Measurements from ENCODE around the gene KCP. TPM values are rescaled to one million over a fixed set of nuclear protein-coding genes. Genes with fewer than 3 reads are reported as not detected.

KCP gene
- polyA plus RNA-seq, 3 donors = 10.5 to 12.7 (median 12.1) TPM

DNA sequence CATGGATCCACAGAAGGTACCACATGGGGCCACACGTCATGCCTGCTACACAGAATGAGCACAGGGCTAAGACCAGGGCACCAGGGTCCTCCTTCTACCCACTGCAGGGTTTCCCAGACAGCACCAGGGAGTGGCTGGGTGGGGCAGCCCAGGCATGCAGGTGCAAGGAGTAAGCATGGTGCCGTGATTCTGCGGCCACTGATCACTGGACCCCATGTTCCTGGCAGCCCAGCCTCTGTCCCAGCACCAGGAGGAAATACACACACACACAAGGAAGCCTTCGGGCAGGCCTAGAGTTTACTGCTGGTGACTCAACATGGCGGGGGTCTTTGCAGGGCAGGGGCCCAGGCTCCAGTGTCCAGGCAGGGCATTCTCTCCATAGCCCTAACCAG is 33.9 kb downstream of the KCP start:
- no peak for DNase-seq (ENCODE audit: low read depth in 3 of 3, low spot score in 2 of 3)

DNA sequence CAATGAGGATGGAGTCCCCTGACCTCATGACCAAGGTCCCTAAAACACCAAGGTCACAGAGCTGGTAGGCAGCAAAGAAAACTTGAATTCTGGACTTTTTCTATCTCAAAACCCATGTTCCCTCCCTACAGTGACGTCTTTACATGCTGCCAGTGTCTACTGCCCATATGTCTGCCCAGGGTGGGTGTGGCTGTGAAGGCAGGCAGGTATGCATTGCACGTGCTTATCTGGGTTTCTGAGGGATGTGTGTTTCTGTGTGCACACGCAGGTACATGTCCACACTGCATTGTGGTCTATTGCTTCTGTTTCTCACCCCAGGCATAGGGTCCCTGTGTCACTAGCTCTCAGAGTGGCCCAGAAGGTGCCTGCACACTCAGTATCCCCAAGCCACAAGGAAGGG is 34.4 kb downstream of the KCP start:
- no peak for DNase-seq (ENCODE audit: low read depth in 3 of 3, low spot score in 2 of 3)

DNA sequence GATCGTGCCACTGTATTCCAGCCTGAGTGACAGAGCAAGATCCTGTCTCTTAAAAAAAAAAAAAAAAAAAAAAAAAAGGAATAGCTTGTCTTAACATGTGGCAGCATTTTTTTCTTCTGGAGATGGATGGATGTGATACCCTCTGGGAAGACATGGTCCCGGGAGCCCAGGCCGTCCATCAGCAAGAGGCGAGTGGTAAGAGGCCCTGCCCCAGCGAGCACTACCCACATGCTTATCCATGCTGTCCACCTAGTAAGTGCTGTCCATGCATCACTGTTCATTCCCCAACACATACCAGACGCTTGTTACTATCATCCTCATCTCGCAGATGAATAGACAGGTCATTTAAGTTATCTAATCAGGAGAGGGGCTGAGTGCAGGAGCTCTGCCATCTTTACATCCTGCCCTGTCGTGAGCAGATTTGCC is 35.0 kb downstream of the KCP start:
- no peak for DNase-seq (ENCODE audit: low read depth in 3 of 3, low spot score in 2 of 3)

DNA sequence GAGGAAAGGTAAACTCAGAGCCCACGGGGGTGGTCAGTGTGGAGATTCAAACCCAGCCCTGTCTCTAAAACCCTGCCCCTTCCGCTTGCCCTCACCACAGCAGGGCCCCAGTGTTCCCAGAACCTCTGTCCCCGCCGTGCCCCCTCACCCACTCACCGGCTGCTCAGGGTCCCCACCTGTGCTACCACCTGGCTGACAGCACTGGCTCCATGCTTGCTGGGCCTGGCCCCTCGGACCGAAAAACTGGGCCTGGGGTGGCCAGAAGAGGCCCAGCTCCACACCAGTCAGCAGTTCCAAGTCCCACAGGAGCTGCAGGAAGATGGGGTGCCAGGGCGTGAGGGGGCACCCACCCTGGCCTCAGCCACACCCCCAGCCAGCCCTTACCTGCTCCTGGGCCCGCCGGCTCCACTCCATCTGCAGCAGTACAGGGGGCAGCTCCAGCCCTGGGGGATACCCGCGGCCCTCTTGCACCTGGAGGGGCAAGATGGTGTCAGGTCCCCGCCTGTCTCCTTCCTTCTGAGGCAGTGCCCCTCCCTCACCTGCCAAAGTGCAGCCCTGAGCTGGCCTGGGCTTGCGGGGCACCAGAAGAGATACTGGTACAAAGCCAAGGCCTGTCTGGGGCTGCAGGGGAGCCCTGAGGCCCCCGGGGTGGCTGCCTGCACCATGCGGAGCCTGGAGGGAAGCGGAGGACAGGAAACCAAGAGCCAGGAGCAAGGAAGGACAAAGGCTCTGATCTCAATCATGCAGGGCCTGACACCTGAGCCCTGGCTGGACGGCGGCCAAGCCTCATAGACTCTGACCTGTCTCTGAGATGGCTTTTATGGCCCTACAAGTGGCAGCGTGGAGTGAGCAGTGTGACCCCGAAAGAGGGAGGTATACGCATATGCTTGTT is 36.1 kb downstream of the KCP start:
- no peak for DNase-seq (ENCODE audit: low read depth in 3 of 3, low spot score in 2 of 3)

DNA sequence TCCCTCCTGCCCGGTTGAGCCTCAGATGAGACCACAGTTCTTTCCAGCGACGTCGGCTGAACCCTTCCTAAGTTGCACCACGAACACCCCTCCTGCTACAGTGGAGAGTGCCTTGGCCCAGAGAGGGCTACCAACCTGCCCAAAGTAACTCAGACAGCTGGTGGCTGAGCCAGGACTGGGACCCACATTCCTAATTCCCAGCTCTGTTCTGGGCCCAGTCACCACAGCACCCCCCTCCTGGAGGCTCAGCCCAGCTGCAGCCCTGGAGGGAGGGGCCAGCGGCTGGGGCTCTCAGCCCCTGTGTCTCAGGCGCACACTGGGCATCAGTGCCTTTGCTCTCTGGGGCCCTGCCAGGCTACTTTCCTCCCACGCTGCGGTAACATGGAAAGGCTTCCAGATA is 37.3 kb downstream of the KCP start:
- no peak for DNase-seq (ENCODE audit: low read depth in 3 of 3, low spot score in 2 of 3)

DNA sequence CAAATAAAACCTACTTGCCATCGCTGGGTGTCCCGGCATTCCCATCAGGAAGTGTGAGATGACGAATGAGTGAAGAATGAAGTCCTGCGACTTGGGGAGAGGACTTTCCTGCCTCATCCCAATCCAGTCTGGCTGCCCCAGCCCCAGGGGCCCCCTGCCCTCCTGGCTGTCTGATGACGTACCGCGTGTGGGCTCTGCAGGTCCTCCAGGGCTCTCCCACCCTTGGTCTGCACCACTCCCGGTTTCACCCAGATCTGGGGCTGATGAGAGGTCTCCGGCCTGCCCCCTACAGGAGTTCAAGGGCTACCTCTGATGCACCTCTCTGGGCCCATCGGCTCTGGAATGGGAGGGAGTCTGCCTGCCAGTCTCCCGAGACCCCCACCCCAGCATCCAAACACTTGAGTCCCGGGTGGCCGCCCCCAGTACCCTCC is 38.1 kb downstream of the KCP start:
- DNase-seq (ENCODE audit: low read depth in 3 of 3, low spot score in 2 of 3) = no peak

DNA sequence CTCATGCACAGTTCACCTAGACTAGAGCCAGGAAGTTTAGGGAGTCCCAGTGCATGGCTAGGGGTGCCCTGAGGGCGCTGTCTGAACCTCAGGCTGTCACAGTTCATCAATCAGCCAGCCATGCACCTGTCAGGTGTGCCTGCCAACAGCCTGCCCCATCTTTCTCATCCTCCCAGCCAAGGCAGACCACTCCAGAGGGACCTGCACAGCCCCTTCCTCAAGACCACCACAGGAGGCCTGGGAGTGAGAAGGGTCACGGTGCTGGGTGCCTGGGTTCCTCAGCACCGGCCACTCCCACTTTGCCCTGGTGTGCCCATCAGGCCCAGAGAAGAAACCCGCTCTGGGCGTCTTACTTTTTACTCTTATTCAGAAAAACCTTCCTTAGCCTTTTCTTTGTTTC is 39.5 kb downstream of the KCP start:
- no peak for DNase-seq (ENCODE audit: low read depth in 3 of 3, low spot score in 2 of 3)

DNA sequence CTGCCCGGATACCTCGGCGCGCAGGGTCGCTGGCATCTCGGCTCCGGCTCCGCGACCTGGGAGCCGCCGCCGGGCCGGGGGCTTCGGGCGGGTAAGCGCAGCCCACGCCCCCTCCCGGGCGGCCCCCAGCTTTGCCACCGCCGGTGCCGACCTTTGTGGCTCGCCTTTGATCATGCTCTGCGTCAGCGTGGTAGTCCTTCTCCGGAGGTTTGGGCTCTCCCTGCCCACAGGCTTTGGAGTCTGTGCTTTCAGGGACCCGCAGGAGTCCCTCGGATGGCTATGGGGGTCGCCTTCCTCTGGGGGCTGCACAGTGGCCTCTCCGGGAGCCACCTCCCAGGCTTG is 40.6 kb downstream of the KCP start:
- DNase-seq (ENCODE audit: low read depth in 3 of 3, low spot score in 2 of 3) = no peak

DNA sequence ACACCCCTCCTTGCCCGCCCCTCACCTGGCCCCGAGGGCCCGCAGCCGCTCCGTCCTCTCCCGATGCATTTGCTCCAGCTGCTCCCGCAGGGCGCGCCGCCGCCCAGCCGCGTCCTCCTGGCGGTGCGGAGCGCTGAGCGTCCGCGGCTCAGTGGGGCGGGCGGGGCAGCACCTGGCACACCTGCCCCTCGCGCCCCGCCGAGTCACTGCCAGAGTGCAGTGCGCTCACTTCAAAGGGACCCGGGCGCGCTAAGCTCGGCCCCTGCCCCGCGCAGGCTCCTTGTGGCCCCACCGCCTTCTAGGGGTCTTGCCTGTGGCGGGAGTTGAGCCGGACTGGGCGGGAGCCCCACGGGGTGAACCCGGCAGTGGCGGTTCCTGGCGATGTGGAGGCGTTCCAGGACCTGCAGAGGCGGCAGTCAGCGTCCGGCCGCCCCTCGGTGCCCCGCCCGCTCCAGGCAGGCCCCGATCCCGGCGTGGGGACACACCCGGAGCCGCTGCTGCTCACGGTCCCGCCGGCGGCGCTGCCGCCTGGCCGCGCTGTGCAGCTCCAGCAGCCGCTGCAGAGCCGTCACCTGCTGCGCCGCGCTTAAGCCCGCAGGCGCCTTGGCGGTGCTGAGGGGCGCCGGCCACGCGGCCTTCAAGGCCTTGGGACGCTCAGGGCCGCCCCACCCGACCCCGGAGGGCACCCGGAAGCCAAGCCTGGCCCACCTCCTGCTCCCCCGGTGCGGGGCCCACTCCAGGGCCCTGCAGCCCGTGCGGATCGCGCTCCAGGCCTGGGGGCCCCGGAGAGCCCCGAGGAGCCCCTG is 41.2 kb downstream of the KCP start:
- no peak for DNase-seq (ENCODE audit: low read depth in 3 of 3, low spot score in 2 of 3)

DNA sequence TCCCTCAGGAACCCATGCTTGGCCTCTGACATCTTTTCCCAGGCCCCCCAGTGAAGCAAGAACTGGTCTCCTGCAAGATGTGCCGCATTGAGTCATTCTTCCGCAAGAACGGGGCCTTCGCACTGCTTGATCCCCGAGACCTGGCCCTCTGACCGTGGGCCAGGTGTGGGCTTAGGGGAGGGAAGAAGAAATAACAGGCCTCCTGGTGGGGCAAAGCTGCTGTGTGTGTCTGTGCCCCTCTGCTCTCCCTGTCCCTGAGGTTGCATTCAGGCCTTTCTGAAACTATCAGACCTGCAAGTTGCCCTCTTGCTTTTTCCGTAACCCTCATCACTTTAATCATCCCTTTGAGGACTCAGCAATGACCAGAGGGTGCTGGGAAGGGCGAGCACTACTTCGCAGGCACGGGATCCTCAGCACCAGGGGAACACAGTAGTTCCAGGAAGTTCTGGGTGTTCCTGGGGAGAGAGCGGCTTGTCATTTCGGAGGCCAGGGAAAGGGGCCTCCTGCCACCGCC is 41.8 kb downstream of the KCP start:
- no peak for DNase-seq (ENCODE audit: low read depth in 3 of 3, low spot score in 2 of 3)

DNA sequence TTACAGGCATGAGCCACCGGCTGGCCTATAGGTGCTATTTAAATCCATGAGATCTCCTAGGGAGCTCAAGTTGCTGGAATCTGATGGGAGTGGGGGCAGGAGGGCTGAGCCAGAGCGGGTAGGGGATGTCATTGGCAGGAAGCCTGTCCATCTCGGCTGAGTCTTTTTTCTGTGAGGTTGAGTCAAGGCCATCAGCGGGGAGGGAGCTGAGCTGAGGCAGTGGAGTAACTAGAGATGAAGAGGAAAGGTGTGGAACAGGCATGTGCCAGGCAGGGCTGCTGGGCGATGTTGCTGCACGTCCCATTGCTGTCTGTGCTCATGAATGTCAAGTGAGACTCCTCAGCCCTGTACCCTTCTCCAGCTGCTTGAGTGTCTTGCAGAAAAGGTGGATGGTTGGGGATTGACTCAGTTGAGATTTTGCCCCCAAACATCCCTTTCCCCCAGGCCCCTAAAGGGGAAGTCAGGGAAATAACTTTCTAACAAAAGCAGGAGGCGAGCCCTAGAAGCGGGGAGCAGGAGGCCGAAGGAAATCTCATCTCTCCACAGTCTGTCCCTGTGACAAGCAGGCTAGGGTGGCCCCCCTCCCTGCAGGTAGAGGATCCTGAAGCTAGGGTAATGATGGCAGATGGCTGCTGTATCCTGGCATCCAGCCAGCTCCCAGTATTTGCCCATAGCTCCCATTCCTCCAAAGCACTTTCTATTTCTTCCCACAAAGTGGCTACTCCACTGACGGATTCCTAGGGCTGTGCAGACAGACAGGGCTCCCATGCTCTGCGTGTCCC is 42.5 kb downstream of the KCP start:
- no peak for DNase-seq (ENCODE audit: low read depth in 3 of 3, low spot score in 2 of 3)

DNA sequence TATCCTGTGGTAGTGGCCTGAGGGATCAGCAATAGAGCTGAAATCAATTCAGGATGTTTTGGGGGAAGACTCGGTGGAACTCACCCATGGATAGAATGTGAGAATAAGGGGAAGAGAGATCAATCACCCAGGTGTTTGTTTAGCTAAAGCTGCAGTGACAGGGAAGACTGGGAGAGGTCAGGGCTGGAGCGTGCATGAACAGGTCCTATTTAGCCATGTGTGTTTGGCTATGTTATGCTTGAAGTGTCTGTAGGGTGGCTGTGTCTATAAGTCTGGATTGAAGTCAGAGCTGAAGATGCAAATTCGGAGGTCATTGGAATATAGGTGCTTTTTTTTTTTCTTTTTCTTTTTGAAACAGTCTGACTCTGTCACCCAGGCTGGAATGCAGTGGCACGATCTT is 43.3 kb downstream of the KCP start:
- no peak for DNase-seq (ENCODE audit: low read depth in 3 of 3, low spot score in 2 of 3)

DNA sequence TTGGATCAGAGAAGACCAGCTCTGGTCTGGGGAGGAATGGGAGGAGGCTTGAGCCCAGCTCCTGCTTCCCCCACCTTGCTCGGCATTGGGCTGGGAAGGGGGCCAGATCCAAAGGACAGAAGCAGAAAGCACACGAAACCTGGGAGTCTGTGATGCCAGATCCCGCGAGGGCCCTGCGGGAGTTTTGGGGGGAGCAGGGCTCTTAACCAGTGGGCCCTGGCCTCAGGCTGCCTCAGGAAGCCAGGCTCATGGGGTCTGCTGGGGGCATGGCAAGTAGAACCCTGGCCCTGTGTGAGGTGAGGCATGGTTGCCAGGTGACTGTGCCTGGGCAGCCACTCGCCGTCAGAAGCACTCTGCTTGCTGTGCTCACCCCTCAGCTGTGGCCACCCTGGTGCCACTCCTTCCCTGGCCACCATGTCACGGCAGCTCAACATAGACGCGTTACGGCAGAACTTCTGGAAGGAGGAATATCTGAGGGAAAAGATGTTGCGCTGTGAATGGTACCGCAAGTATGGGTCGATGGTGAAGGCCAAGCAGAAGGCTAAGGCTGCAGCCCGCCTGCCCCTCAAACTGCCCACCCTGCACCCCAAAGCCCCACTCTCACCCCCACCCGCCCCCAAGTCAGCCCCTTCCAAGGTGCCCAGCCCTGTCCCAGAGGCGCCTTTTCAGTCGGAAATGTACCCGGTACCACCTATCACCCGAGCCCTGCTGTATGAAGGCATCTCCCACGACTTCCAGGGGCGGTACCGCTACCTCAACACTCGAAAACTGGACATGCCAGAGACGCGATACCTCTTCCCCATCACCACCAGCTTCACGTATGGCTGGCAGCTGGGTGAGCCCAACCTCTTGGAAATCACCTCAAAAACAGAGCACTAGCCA is 44.3 kb downstream of the KCP start:
- DNase-seq (ENCODE audit: low read depth in 3 of 3, low spot score in 2 of 3) = no peak

DNA sequence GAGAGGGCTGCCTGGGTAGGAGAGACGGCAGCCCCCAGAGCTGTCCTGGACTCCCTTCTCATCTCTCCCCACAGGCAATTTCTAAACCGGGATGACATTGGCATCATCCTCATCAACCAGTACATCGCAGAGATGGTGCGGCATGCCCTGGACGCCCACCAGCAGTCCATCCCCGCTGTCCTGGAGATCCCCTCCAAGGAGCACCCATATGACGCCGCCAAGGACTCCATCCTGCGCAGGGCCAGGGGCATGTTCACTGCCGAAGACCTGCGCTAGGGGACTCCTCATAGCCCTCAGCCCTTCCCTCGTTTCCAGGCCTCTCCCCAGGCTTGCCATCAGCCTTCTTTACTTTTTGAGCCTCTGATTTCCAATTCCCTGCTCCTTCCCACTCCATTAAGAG is 45.2 kb downstream of the KCP start:
- DNase-seq (ENCODE audit: low read depth in 3 of 3, low spot score in 2 of 3) = no peak

DNA sequence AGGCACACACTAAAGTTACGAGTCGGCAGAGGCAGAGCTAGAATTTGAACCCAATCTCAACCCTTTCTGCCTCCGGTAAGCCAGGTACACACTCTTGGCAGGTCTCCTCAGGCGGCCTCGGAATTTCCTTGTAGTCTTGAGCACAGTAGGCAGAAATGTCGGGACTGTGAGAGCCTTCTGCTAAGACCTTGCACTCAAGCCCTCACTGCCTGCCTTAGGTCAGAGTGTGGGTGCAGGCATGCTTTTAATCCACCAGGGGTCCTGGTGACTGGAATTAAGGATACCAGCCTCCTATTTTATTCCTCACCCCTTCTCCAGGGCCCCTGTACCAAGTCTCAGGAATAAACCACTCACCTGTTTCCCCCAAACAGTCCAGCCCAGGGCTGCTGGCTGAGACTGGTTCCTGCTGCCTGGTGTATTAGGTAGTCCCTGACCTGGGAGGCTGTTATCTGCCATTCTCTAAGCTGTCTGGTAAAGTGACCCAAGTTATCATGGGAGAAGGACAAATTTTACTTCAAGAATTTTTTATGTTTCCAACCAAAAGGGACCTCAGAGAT is 47.0 kb downstream of the KCP start:
- no peak for DNase-seq (ENCODE audit: low read depth in 3 of 3, low spot score in 2 of 3)

DNA sequence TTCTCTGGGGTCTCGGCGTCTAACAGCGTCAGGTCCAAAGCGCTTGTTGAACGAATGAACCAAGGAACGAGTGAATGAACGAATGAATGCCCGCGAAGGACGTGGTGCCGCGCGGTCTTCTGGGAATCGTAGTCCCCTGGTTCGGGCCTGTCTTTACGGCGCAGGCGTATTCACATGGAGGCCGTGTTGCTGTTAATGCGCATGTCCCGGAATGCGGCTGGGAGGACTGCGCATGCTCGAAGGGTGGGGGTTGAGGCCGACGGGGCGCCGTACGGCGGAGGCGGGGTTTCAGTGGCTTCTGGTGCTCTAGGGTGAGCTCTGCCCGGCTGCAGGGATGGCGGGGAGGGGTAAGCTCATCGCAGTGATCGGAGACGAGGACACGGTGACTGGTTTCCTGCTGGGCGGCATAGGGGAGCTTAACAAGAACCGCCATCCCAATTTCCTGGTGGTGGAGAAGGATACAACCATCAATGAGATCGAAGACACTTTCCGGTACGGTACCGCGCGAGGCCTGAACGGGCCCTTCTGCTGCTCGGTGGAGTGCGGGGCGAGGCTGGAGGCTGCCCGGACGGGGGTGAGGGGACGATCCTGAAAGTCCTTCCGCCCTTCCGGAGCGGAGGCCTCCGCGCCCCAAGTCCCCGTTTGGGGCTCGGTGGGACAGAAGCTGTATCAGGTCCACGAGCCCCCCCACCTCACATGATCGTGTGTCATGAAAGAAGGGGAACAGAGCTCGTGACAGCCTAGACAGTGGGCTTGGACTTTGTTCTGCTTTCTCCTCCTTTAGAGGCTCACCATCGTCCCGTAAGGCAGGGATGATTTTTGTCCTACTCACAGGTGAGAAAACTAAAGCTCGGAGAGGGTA is 47.7 kb downstream of the KCP start, which contains the start of gene ATP6V1F:
ATP6V1F (plus strand) TSS at position 286 of the 862 bp plus-strand sequence; CDS start at position 335, 49 bp downstream.
- peak; percentile 94 to 96 (median 95) for DNase-seq (ENCODE audit: low read depth in 3 of 3, low spot score in 2 of 3)

DNA sequence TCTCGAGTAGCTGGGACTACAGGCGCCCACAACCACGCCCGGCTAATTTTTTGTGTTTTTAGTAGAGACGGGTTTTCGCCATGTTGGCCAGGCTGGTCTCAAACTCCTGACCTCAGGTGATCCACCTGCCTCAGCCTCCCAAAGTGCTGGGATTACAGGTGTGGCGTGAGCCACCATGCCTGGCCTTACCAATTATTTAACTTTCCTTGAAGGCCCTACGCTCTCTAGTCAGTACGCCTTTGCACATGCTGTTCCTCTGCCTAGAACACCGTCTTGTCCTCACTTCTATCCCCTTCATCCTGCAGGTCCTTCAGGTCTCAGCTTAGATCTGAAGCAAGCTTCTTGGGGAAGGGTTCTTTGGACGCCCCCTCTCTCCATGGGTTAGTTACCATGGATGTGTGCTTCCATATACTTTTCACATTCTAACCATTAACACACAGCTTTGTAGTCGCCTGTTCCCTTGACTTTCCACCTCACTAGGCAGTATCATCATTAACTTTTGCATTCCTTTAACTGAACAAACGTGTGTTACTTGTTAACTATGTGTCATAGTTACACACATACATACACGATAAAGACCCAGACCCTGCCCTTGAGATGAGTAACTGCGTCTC is 48.4 kb downstream of the KCP start:
- no peak for DNase-seq (ENCODE audit: low read depth in 3 of 3, low spot score in 2 of 3)
